ENCODE data around the gene ROS1. TPM values are rescaled to one million over a fixed set of nuclear protein-coding genes. Genes with fewer than 3 reads are reported as not detected.
A peak's percentile ranks its signal among the peaks of the same experiment; 100 is the strongest.

ROS1 gene
- total RNA-seq, 1 donor from 2014 or later = 0.14 TPM

DNA sequence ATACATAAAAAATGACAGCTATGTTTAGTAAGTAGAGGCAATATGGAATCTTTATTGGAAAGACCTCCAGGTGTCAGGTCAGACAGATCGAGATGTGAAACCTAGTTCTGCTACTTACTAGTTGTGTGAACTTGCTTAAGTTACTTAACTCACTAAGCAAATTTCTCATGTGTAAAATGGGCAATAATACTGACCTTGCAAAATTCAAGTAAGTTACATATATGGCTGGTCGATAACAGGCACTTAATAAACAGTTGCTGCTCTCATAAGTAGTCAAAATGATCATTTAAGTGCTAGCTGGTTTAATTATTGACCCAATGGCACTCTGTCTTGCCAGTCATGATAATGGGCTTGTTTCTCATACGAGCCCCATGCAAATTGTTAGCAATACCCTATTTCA is 114.4 kb downstream of the ROS1 start:
- TF ChIP-seq, protein P1, sequence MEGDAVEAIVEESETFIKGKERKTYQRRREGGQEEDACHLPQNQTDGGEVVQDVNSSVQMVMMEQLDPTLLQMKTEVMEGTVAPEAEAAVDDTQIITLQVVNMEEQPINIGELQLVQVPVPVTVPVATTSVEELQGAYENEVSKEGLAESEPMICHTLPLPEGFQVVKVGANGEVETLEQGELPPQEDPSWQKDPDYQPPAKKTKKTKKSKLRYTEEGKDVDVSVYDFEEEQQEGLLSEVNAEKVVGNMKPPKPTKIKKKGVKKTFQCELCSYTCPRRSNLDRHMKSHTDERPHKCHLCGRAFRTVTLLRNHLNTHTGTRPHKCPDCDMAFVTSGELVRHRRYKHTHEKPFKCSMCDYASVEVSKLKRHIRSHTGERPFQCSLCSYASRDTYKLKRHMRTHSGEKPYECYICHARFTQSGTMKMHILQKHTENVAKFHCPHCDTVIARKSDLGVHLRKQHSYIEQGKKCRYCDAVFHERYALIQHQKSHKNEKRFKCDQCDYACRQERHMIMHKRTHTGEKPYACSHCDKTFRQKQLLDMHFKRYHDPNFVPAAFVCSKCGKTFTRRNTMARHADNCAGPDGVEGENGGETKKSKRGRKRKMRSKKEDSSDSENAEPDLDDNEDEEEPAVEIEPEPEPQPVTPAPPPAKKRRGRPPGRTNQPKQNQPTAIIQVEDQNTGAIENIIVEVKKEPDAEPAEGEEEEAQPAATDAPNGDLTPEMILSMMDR (IDR thresholded peaks at IDR 0.05; ENCODE audit: unreplicated experiment) = no peak
- H3K27me3 Mint-ChIP-seq = no peaks in the 10 kb centered on the region

DNA sequence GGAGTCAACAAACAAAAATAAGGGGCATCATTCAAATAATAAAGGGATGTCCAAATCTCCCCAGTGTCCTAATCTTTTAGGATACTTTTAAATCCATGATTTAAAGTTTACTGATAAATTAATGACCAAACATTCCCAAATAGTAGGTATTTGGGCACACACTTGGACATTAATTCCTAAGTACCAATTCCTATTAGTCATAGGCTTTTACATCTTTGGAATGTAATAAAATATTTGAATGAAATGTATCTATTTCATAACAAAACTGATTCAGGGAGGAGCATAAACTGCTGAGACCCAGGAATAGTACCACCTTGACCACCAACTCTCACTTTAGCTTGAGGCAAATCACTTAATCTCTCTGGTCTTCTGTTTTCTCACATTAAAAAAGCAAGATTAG is 116.1 kb downstream of the ROS1 start:
- H3K36me3 Mint-ChIP-seq (ENCODE audit: insufficient read depth) = no peaks in the 10 kb centered on the region
- no peaks in the 10 kb centered on the region for H3K9me3 Mint-ChIP-seq (ENCODE audit: low read depth)
- no peak overlapping the region for H3K27ac Mint-ChIP-seq
- peaks cover 9% of the 10 kb centered on the region for H3K4me1 Mint-ChIP-seq (ENCODE audit: low read depth)
- no peak for DNase-seq (ENCODE audit: low spot score, unreplicated experiment)
- H3K27me3 Mint-ChIP-seq = no peaks in the 10 kb centered on the region
- no peak overlapping the region for H3K4me3 Mint-ChIP-seq (ENCODE audit: low read depth)
- TF ChIP-seq, protein P1 (IDR thresholded peaks at IDR 0.05; ENCODE audit: unreplicated experiment) = no peak

More for the DNA sequence above, 114.4 kb downstream of the ROS1 start:
- DNase-seq (ENCODE audit: low spot score, unreplicated experiment) = no peak
- Mint-ChIP-seq H3K9me3 (ENCODE audit: low read depth) (no peaks in the 10 kb centered on the region), H3K36me3 (ENCODE audit: insufficient read depth) (no peaks in the 10 kb centered on the region), H3K4me1 (ENCODE audit: low read depth) (peaks cover 6% of the 10 kb centered on the region), H3K27ac (no peak overlapping the region), H3K4me3 (ENCODE audit: low read depth) (no peak overlapping the region)

DNA sequence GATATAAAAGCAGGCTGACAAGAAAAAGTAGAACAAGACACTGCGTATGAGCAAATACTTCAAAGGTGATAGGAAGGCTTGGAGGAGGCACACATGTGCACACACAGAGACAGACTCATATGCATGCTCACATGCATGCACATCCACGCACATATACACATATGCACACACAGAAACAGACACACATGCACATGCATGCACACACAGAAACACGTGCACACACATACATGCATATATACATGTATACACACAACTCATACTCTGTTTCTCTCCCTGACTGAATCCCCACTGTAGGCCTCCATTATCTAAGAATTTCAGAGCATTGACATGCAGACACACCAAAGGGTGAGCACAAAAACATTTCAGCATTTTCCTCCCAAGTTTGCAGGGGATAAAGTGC is 116.7 kb downstream of the ROS1 start:
- no peak overlapping the region for H3K4me3 Mint-ChIP-seq (ENCODE audit: low read depth)
- TF ChIP-seq, protein P1 (IDR thresholded peaks at IDR 0.05; ENCODE audit: unreplicated experiment) = no peak
- no peaks in the 10 kb centered on the region for H3K27me3 Mint-ChIP-seq
- no peaks in the 10 kb centered on the region for H3K36me3 Mint-ChIP-seq (ENCODE audit: insufficient read depth)
- no peak overlapping the region for H3K27ac Mint-ChIP-seq
- no peaks in the 10 kb centered on the region for H3K9me3 Mint-ChIP-seq (ENCODE audit: low read depth)
- DNase-seq (ENCODE audit: low spot score, unreplicated experiment) = no peak
- peaks cover 9% of the 10 kb centered on the region for H3K4me1 Mint-ChIP-seq (ENCODE audit: low read depth)

DNA sequence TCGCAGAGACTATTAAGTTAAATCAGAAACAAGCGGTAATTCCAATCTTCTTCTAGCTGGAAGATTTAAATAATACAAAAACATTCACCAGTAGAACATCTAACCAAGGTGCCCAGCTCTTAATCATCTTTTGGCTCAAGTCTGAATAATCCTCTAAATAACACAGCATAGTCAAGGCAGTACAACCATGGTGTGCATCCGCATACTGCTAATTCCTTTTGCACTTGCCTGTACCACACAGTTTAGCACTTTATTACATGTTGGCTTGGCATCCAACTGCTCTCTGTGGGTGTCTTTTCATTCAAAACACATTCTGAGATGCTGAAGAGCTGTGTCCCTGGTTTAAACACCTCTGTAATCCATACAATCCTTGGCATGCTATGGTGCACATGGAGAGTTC is 118.1 kb downstream of the ROS1 start:
- H3K36me3 Mint-ChIP-seq (ENCODE audit: insufficient read depth) = no peaks in the 10 kb centered on the region
- H3K9me3 Mint-ChIP-seq (ENCODE audit: low read depth) = no peaks in the 10 kb centered on the region
- no peak overlapping the region for H3K4me3 Mint-ChIP-seq (ENCODE audit: low read depth)
- no peak for DNase-seq (ENCODE audit: low spot score, unreplicated experiment)
- H3K27ac Mint-ChIP-seq = no peak overlapping the region
- no peaks in the 10 kb centered on the region for H3K27me3 Mint-ChIP-seq
- peaks cover 9% of the 10 kb centered on the region for H3K4me1 Mint-ChIP-seq (ENCODE audit: low read depth)
- TF ChIP-seq, protein P1 (IDR thresholded peaks at IDR 0.05; ENCODE audit: unreplicated experiment) = no peak

DNA sequence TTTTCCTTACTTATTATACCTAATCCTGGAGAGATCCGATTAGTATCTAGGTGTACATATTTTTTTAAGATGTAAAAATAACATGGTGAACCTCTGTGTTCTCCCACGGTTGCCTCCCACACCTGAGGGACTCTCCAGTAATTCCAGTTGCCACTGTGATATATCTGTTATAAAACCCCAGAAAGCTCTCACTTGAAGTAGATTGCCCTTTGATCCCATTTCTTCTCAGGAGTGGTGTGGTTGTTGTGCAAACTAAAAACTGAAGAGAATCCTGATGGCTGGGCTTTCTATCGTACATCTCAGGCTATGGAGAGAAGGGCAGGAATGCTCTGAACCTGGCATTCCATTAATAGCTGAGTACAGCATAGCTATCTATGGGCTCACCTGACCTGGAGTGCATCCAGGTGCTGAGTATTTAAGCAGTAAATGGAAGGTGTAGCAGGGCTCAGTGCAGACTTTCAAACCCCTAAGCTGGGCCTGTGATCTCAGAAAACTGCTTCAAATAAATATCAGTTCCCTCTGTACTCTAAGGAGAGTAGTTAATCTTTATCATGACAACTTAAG is 119.4 kb downstream of the ROS1 start:
- H3K36me3 Mint-ChIP-seq (ENCODE audit: insufficient read depth) = no peaks in the 10 kb centered on the region
- no peak for DNase-seq (ENCODE audit: low spot score, unreplicated experiment)
- no peaks in the 10 kb centered on the region for H3K9me3 Mint-ChIP-seq (ENCODE audit: low read depth)
- H3K4me3 Mint-ChIP-seq (ENCODE audit: low read depth) = no peak overlapping the region
- H3K4me1 Mint-ChIP-seq (ENCODE audit: low read depth) = peaks cover 9% of the 10 kb centered on the region
- TF ChIP-seq, protein P1 (IDR thresholded peaks at IDR 0.05; ENCODE audit: unreplicated experiment) = no peak
- H3K27me3 Mint-ChIP-seq = no peaks in the 10 kb centered on the region
- peak overlapping the region; percentile 17 for H3K27ac Mint-ChIP-seq
